COR-L47 (cell line): ENCODE results near the gene ITGB6.

Experiments
- DNase-seq: peaks from one replicate; lab custom pipeline; 2025; lab: John Stamatoyannopoulos, UW

ITGB6 gene, protein sequence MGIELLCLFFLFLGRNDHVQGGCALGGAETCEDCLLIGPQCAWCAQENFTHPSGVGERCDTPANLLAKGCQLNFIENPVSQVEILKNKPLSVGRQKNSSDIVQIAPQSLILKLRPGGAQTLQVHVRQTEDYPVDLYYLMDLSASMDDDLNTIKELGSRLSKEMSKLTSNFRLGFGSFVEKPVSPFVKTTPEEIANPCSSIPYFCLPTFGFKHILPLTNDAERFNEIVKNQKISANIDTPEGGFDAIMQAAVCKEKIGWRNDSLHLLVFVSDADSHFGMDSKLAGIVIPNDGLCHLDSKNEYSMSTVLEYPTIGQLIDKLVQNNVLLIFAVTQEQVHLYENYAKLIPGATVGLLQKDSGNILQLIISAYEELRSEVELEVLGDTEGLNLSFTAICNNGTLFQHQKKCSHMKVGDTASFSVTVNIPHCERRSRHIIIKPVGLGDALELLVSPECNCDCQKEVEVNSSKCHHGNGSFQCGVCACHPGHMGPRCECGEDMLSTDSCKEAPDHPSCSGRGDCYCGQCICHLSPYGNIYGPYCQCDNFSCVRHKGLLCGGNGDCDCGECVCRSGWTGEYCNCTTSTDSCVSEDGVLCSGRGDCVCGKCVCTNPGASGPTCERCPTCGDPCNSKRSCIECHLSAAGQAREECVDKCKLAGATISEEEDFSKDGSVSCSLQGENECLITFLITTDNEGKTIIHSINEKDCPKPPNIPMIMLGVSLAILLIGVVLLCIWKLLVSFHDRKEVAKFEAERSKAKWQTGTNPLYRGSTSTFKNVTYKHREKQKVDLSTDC

DNA sequence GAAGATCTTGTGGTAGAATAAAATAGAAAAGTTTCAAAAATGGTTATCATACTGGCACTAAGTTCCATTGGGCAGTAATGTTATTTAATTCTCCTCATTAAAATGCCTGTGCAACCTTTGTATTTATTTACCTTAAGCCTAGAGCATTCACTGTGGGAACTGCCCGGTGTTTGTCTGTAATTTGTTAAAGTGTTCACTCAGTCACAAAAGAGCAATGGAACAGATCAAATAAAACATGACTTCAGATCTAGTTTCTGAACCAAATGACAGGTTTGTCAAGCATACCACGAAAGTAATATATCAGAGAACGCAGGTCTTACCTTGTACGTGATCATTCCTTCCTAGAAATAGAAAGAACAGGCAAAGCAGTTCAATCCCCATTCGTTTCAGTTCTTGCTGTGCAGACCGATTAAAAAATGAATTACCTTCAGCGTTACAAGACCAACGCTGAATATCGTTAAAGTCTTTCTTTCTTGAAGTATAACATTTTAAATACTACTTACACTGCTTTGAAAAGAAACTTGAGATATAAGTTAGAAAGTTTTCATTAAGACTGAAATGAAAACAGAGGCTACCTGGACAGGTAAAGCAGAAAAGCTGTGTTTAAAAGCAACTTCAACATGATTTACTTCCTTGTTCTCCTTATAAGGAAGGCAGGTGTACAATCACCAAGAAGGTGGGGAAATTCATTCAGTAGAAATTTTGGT lies at the start of gene ITGB6:
Gene ITGB6 (minus strand): TSS at position 590 of the 707 bp plus-strand sequence. CDS start 209 bp downstream, at position 381.
- no peak for DNase-seq

DNA sequence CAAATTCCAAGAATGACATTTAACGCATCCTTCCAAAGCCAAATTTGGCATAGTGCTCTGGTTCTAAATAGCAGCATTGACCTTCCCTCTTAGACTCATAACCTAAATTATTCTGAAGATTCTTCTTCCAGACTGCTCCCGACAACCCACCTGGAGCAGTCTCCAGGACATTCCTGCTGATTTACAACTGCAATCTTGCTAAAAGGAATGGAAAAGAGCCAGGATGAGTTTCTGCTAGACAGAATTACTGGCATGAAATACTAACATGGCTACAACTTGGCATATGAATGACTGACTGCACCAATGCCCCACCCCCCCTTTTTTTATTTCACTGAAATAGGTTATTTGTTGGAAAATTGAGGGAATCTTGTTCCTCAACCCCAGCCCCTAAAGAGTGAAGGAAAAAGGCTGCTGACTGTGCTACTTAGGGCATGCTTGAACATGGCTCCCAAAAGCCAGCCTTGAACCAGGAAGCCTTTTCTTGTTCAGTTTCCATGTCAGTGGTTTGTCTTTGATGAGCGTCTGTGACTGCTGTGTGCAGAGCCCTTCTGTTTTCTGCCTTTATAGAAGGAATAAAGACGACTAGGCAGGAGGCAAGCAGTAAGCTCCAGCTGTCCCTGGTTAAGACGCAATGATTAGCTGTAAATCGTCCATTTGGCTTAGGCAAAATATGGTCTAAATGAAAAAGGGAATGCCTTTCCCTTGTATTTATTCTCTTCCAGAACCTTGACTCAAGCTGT lies 47.4 kb upstream of the ITGB6 start:
- no peak for DNase-seq

DNA sequence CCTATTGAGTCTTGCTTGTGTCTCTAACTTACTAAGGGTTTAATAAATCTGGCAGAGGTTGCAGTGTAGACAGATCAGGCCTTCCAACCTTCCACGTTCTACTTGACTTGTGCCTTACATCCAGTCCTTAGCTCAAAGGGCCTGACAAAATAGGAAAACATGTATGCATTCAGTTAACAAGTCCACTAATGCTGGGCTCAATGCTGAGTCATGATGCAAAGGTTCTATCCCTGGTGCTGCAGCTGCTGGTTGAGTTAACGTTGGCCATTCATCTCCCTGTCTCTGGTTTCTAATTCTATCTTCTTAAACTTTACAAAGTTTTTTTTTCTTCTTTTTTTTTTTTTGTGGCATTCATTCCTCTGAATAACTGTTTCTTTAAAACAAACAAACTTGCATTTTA lies 46.3 kb upstream of the ITGB6 start:
- no peak for DNase-seq

DNA sequence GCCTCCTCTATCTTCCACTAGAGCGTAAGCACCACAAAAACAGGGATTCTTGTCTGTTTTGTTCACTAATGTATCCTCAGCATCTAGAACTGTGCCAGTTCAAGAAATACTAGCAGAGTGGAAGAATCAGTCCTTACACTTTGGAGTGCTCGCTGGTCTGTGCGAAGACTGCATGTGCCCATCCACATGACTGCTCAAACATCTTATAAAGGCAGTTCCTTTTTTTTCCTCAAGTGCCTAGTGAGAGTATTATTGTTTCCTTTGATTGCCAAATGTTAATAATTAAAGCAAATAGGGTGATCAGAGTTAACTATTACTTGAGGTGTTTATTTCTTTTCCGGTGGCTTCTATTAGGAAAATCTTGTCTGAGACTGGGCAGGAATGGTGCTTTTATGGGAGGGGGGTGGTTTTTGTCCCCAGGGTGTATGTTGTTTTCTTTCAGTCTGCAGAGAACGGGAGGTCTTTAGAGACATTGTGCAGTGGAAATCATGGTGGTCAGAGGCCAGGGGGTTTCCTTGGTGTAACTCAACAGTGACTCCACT lies 45.6 kb upstream of the ITGB6 start:
- no peak for DNase-seq

DNA sequence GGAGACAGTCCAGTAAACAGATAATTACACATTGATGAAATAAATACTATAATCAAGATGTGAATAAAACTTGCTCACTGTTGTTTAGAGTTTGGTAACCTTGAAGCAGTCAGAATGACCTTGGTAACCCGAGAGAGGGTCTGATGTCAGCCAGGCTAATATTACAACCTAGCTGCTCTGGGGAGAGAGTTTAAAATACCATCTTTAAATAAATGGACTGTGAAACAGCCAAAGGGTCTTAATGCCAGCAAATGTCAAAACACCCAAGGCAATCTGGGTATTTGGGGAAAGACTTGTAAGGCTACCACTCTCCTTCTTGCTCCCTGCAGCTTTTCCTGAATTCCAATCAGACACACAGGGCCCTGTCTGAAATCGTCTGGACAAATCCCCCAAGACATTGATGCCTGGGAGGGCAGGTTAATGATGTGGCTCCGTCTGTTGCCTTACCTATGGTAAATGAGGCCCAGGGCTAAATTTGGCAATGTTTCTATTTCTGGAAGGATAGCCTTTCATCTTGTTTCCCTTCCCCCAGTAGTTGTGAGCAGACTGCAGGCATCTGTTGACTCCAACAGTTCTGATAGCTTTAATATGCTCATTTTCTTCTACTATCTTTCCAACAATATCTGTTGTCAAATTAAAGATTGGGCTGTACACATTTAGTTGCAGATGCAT lies 43.0 kb upstream of the ITGB6 start:
- DNase-seq = no peak

DNA sequence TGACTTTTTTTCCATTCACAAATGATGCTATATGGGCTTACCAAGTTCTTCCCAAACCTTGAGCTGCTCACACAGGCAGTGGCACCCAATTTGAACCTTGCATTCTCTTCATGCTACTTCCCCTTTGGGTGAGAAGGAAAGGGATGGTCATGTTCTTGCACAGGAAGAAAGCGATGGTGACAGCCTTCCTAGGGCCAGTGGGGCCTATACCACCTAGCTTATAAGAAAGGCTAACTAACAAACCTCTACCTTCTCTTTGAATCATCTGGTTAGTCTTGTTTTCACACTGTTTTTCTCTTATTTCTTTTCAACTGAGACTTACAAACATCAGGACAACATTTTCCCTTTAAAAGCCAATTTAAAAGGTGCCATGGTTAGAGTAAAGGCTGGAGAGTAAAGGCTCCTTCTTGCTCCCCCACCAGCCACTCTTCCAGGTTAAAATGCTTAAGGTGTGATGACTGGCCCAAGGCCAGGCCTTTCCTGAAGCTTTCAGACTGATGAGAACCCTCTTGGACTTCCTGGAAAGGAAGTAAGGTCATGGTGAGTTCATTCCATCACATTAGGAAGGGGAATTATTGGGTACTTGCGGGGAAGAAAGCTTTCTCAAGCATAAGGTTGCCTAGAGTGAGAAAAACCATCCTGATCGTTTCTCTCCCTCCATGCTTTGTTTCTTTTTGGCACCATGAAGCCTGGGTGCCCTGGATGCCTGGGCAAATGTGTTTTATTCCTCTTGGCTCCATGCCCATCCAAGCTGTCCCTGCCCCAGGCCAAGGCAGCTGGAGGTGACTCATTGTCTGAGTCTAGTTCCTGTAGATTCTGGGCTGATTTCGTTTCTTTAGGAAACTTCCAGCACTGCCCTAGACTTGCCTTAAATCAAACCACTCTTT lies 41.4 kb upstream of the ITGB6 start:
- peak; percentile 19 for DNase-seq

DNA sequence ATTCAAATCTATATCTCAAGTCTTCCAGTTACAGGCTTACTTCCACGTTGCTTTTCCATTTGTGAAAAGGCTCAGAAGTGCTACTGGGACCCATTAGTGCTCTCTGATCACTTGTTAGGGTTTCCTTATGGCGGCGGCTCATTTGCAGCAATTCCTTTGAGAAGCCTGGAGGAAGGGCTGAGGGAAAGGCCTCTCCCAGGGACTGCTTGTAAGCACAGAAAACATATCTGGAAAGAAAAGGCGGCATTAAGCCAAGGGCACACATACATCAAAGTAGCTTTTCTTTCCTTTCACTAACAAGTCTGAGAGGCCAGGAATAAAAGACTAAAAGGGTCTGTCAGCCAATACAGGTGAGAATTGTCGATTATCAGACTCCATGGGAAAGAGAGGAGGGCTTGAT lies 39.4 kb upstream of the ITGB6 start:
- DNase-seq = no peak

DNA sequence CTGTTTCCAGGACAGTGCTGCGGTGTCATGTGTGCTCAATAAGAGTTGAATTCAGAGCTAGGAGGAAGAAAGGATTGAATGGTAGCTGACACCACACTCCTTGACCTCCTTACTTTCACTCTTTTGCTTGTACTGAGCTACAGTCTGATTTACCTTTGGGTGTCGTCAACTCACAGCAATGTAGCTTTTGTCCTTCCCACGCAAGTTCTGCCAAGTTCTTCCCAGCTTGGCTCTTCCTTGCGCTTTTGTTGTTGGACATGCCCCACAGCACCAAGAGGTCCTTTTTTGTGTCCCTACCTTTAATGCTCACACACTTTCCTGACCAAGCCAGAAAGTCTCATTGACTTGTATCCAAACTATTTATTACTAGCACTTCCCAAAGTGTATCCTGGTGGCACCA lies 38.3 kb upstream of the ITGB6 start:
- no peak for DNase-seq

DNA sequence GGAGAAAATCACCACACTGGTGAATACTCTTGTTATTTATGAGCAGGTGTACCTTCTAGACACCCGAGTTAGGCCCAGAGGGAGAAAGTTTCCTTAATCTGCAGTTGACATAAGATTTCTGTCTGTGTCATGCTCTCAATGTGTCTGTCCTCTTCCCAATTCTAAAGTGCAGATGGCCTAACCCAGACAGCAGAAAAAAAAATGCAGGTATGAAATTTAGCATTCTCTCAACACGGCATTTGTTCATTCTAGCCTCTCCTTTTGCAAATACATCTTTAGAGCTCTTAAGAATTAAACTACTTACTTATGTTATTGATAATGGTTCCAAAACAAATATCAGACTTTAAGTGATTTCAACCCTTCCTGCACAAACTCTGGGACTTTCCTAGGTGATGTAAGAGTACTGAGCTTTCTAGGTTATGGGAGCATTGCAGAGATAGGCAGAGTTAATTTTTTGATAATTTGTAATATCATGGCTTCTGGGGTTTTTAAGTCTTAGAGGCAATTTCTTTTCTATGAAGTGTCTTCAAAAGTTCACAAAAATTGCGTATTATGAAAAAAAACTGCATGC lies 32.9 kb upstream of the ITGB6 start:
- DNase-seq = no peak

DNA sequence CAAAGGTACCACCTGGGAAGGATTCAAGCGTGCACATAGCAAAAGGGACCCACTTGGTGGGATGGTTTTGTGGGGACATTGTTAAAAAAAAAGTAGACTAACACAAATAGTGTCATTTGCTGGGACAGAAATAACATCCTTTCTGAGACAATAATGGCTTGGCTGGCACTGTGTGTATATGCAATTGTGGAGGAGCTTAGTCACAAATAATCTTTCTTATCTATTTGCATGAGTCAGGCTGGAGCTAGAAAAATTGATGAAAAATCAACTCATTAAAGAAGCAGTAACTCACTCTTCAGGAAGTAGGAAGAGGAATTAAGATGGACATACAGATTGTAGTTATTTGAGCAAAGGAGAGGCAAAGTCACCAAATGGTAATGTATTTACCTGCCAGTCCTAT lies 29.5 kb upstream of the ITGB6 start:
- no peak for DNase-seq

DNA sequence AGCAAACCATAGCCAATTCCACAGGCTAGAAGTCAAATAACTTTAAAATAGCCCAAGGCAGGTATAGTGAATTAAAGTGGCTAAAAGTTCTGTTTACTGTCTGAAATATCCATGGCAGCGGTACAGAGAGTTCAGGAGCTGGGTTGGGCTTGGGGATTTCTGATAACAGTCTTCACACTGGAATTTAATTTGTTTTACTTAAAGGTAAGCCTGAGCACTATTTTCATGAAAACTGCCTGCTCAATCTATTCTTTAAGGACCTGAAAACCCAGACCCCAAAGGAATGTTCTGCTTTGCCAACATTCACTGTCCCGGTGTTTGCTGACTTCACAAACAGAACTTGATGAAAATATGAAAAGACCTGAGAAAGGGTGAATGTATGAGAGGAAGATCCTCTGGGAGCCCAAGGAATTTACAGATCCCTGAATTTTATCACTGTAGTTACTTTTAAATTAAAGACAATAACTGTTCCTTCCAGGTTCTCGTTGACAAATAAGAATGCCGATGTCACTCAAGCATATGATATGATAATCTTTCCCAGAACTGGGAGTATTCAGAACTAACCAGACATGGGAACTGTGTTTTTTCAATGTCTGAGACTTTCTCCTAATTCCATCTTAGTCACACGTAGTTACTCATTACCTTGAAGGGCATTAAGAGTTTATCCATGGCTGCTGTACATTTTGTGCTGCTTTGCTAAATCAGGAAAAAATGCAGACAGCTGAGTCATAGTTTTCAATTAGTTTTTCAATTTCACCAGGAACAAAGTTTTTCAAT lies 28.3 kb upstream of the ITGB6 start:
- no peak for DNase-seq

DNA sequence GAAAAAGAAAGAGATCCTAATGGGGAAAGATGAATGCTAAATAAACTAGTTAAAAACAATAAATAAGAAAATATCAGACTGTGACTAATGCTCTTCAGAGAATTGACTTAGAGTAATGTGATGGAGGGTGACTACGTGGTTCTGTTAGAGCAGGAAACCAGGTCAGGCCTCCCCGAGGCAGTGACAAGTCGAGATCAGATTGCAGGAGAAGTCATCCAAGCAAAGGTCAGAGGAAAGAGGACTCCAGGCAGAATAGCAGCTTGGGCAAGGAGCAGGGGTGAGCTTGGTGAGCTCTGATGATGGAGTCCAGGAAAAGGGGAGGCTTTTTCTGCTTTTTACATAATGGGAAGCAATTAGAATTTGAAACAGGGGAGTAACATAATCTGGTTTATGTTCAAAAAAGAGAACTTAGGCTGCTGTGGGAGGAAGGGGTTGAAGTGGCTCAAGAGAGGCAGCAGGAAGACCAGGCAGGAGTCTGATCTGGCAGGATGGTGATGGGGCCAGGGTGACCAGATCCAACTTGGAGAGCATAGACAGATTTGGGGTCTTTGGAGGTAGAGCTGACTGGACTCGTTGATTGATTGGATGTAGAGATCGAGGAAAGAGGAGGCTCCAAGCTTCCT lies 27.3 kb upstream of the ITGB6 start:
- no peak for DNase-seq

DNA sequence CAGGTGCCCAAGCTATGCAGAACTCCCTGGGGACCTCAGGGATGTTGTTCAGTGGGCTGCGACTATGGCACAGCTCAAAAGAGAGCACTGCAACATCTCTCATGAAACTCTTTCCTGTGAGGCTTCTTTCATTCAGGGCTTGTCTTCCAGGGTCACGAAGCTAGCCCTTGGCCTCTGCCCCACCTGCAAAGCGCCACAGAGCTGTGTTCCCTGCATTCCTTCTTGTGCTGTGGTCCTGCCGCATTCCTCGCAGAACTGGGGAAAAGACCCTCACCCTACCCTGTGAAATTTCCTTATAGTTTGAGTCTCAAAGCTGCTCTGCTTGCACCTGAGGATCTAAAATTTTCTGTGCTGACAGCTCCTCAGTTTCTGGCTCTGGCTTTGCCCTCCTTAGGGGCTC lies 26.3 kb upstream of the ITGB6 start:
- DNase-seq = no peak

DNA sequence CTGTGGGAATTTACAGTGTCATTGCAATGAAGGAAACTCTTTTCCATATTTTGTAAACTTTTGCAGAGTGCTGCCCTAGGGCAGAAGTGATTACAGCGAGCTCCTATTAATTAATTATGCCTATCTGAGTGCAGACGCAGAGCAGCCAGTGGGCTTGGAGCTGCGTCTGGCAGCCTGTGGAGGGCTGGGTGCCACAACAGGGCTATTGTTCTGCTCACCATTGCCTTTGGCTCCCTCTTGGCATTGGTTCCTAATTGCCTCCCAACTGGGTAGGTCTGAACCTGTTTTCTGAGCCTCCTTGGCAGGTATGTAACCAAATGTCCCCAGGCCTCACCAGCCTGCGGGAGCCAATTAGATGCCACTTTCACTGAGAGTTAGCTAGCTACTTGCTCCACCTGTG lies 25.6 kb upstream of the ITGB6 start:
- DNase-seq = peak; percentile 30

DNA sequence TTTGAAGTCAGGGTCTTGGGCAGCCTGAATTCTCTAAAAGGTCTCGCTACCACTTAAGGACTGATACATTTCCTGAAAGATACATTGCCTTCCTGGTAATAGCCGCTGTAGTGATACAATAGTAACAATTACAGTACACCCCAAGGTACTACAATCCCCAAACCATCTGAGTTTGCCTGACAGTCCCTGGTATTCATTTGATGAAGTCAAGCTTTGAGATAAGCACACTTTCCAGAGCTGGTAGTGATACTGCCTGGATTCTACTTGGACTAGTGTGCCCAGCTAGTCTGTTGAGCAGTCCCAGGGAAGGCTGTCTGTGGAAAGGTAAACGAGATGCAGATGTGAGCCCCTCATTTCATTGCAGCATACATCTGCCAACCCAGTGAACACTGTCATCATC lies 24.4 kb upstream of the ITGB6 start:
- no peak for DNase-seq

DNA sequence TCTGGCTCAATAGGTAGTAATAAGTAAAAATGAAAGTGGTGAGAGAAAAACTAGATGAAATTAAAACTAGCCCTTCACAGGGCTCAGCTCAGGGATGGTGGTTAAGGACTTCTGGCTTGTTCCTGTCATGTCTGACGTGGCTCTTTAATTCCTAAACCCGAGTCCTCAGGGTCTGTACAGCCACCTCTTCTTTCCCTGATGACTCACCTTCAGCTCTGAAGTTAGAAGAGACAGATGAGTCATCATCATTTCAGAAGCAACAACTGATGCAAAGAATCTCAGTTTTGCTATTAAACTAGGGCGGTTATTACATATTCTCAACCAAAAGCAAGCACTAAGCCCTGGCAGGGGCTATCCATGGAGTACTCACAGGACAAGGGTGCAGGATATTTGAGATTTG lies 24.0 kb upstream of the ITGB6 start:
- no peak for DNase-seq

DNA sequence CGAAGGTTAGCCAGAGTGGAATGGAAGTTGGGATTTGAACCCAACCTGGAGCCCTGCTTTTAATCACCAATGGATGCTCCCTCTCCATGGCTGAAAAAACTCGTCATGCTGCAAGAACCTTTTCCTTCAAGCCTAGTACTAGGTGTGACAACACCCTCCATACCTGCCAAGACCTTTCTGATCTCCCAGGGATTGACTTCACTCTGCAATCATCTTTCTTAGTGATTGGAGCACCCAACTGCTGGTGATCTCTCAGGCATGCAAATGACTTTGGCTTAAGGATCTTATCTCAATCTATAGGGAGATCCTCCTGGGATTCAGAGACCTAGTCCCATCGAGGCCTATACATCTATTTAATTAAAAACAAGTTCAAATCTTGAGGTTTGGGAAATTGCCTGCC lies 23.5 kb upstream of the ITGB6 start:
- DNase-seq = no peak

DNA sequence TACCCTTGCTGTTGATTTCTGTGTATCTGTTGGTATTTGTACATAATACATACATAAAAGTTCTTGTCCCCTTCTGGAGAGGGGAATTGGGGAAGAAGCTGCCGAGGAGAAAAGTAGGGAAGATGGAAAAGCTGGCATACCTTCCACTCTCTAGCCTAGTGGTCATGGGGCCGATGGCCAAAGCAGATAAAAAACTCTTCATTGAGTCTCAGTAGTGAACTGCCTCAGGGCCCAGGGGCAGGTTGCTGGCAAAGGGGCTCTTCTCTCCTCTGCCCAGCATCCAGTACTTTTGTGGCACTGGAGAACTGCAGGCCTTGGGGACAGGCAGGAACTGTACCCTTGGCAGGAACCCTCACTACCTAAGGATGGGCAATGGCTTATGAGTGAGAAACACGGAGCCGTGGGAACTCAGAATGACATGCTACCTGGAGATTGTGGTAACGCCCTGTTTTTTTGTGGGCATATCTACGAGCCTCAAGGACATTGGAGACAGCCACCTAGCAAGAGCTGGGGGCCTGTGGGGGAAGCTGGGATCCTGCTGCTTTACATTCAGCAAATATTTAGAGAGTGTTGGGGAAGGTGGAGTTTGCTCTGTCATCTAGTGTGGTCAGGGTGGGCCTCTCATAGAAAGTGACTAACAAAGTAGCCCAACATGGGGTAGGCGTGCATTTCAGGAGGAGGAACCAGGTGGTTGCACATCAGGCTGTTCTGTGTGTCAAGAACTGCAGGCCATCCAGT lies 22.6 kb upstream of the ITGB6 start:
- DNase-seq = no peak
